Activated naive CD8-positive, alpha-beta T cell treated with anti-CD3 and anti-CD28 coated beads, Interleukin-2, amount 10 ng/mL, durations not matched to agents 7 days and 5 days (primary cell): ENCODE results near the gene BEND3. TPM values are rescaled to one million over a fixed set of nuclear protein-coding genes. Genes with fewer than 3 reads are reported as not detected.
"Not testable (repeated sequence)": the region's sequence is repeated elsewhere in the genome, so short reads cannot be mapped to it uniquely, and the experiment has no call there.

Experiments
- ATAC-seq: fragments of 150-1000 bp; cut with Tn5 transposase; one replicate; pipeline ENCODE4 v1.10.0; 2021; ENCODE audit warnings: low read depth, moderate library complexity
- POLR2A ChIA-PET: fragments of 350-600 bp; sonication (Branson Sonifier 250); formaldehyde crosslinking; loops from one replicate; lab custom pipeline; 2021; ENCODE audit warnings: antibody characterized with exemption; lab: Charles Lee
- DNase-seq: peaks from one replicate; pipeline ENCODE4 v3.0.0; 2021
- H3K27ac Mint-ChIP-seq: one replicate; pipeline ENCODE4 v1.8.0; 2022; ENCODE audit warnings: mild to moderate bottlenecking, mixed read lengths
- H3K27me3 Mint-ChIP-seq: one replicate; pipeline ENCODE4 v1.8.0; 2022; ENCODE audit warnings: mild to moderate bottlenecking, moderate library complexity, mixed read lengths
- H3K36me3 Mint-ChIP-seq: one replicate; pipeline ENCODE4 v1.8.0; 2021; ENCODE audit warnings: mild to moderate bottlenecking, mixed read lengths
- H3K4me1 Mint-ChIP-seq: one replicate; pipeline ENCODE4 v1.8.0; 2021; ENCODE audit warnings: mixed read lengths
- H3K4me3 Mint-ChIP-seq: one replicate; pipeline ENCODE4 v1.8.0; 2022; ENCODE audit warnings: mild to moderate bottlenecking, moderate library complexity, mixed read lengths
- H3K9me3 Mint-ChIP-seq: one replicate; pipeline ENCODE4 v1.8.0; 2021; ENCODE audit warnings: mixed read lengths
- total RNA-seq, 2 experiments: library from RNA; stranded (reverse); gene quantifications; one replicate each; pipeline ENCODE4 v1.2.3, GENCODE V29; 2021

The BEND3 gene
- total RNA-seq, 2 experiments from 2014 or later, result 2.2 to 2.4 TPM

- Mint-ChIP-seq H3K4me1 (peaks cover 8% of the 10 kb centered on the region), H3K9me3 (no peaks in the 10 kb centered on the region), H3K4me3 (no peak overlapping the region), H3K36me3 (no peaks in the 10 kb centered on the region), H3K27ac (no peak overlapping the region), H3K27me3 (peaks cover 5% of the 10 kb centered on the region)
- POLR2A ChIA-PET, result no interaction called here
- no peak for DNase-seq
- ATAC-seq, result no peak
These were observed 14.1 kb upstream of the BEND3 start for GRCh38 chr6:107129370-107129925.

DNA sequence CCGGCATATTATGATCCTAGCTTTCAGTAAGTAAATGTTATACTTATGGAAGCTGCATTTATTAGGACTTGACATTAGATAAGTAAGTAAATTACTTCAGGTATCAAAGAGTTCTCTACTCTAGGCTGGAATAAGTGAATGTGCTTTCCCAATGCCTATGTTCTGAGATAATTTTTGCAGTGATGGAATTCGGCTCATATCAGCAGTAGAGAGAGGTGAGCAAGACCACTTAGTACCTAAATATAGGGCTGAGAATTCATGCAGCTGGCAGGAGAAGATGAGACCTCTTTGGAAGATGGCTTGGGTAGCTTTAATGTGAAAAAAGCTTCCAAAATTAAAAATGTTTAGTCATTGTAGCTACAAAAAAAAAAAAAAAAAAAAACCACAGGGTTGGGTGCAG lies 13.3 kb upstream of the BEND3 start:
- H3K4me3 Mint-ChIP-seq, result no peak overlapping the region

GRCh38 chr6:107128175-107128574 lies 12.9 kb upstream of the BEND3 start:
- Mint-ChIP-seq H3K27ac (no peak overlapping the region), H3K27me3 (peaks cover 5% of the 10 kb centered on the region), H3K9me3 (no peaks in the 10 kb centered on the region), H3K4me1 (peaks cover 8% of the 10 kb centered on the region), H3K4me3 (no peak overlapping the region), H3K36me3 (no peaks in the 10 kb centered on the region)
- no peak for ATAC-seq
- no peak for DNase-seq
- POLR2A ChIA-PET, result no interaction called here

More for the DNA sequence above, 13.3 kb upstream of the BEND3 start:
- Mint-ChIP-seq H3K36me3 (no peaks in the 10 kb centered on the region), H3K4me1 (peaks cover 8% of the 10 kb centered on the region), H3K27ac (no peak overlapping the region), H3K27me3 (peaks cover 5% of the 10 kb centered on the region), H3K9me3 (no peaks in the 10 kb centered on the region)
- ATAC-seq (no peak), DNase-seq (no peak)
- POLR2A ChIA-PET, result no interaction called here

GRCh38 chr6:107125771-107126170 lies 10.5 kb upstream of the BEND3 start:
- no peak for ATAC-seq
- Mint-ChIP-seq H3K27ac (no peak overlapping the region), H3K27me3 (peaks cover 5% of the 10 kb centered on the region), H3K36me3 (no peaks in the 10 kb centered on the region), H3K9me3 (no peaks in the 10 kb centered on the region), H3K4me3 (no peak overlapping the region), H3K4me1 (peaks cover 9% of the 10 kb centered on the region)
- POLR2A ChIA-PET, result interaction anchor here (1.8 kb wide), 1 partner anchor 10 kb away, joined by 6 read pairs; the partner anchor contains the start of gene BEND3
- no peak for DNase-seq

DNA sequence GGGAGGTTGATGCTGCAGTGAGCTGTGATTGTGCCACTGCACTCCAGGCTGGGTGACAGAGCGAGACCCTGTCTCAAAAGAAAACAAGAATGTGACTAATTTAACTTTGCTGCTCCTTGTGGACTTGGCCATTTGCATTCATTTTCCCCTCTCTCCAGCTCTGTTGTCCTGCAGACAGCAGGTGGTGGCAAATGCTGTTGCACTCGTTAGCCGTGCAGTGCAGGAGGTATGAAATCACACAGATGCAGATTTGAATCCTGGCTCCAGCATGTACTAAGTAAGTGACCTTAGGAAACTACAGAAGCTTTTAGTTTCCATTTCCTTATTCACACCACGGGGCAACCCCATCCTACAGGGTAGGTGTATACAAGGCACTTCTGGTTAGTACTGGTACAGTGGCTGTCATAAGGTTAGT lies 9.6 kb upstream of the BEND3 start:
- H3K4me1 Mint-ChIP-seq, result peaks cover 9% of the 10 kb centered on the region
- no peak overlapping the region for H3K4me3 Mint-ChIP-seq
- peak overlapping the region; percentile 46 for H3K27ac Mint-ChIP-seq
- DNase-seq (no peak), ATAC-seq (peak; percentile 73)
- H3K27me3 Mint-ChIP-seq, result peaks cover 5% of the 10 kb centered on the region
- POLR2A ChIA-PET, result interaction anchor here (1.8 kb wide), 1 partner anchor 9 kb away, joined by 6 read pairs; the partner anchor contains the start of gene BEND3
- no peaks in the 10 kb centered on the region for H3K36me3 Mint-ChIP-seq
- no peaks in the 10 kb centered on the region for H3K9me3 Mint-ChIP-seq

DNA sequence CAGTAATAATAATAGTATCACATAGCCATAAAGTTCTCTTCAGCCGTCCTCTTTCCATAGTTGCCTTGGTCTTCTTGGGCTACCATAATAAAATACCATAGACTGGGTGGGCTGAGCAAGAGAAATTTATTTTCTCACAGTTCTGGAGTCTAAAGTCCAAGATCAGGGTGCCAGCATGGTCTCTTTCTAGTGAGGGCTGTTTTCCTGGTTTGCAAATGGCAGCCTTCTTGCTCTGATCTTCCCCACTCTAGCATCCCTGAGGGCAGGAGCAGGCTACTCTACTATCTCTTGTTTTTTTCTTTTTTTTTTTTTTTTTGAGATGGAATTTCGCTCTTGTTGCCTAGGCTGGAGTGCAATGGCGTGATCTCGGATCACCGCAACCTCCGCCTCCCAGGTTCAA lies 8.2 kb upstream of the BEND3 start:
- Mint-ChIP-seq H3K27ac (no peak overlapping the region), H3K4me1 (peaks cover 9% of the 10 kb centered on the region), H3K36me3 (no peaks in the 10 kb centered on the region), H3K9me3 (no peaks in the 10 kb centered on the region), H3K27me3 (peaks cover 6% of the 10 kb centered on the region), H3K4me3 (no peak overlapping the region)
- DNase-seq, result no peak
- POLR2A ChIA-PET, result no interaction called here
- ATAC-seq, result no peak

DNA sequence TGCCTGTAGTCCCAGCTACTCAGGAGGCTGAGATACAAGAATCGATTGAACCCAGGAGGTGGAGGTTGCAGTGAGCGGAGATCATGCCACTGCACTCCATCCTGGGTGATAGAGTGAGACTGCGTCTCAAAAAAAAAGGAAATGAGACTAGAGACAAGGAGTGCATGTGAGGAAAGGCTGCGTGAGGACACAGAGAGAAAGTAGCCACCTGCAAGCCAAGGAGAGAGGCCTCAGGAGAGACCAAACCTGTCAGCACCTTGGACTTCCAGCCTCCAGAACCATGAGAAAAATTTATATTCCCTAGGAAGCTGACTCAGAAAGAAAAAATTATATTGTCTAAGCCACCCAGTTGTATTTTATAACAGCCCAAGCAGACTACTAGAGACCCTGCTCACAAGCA lies 7.4 kb upstream of the BEND3 start:
- H3K4me1 Mint-ChIP-seq, result peaks cover 9% of the 10 kb centered on the region
- no peaks in the 10 kb centered on the region for H3K9me3 Mint-ChIP-seq
- POLR2A ChIA-PET, result no interaction called here

DNA sequence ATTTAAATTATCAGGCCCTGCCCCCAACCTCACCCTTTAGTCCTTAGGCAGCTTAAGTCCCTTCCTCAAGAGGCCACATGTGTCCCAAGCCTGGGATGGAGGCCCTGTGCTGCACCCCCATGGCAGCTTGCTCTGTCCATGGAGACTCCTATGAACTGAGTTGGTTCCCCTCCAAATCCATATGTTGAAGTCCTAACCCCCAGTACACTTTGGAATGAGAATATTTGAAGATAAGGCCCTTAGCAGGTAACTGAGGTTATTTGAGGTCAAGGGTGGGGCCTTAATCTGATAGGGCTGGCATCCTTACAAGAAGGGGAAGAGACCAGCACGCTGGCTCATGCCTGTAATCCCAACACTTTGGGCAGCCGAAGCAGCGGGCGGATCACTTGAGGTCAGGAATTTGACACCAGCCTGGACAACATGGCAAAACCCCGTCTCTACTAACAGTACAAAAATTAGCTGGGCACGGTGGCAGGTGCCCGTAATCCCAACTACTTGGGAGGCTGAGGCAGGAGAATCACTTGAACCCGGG lies 6.7 kb upstream of the BEND3 start:
- no peak overlapping the region for H3K27ac Mint-ChIP-seq
- H3K4me1 Mint-ChIP-seq, result peaks cover 9% of the 10 kb centered on the region
- DNase-seq, result no peak
- no peaks in the 10 kb centered on the region for H3K36me3 Mint-ChIP-seq
- no peak overlapping the region for H3K4me3 Mint-ChIP-seq
- H3K27me3 Mint-ChIP-seq, result peaks cover 12% of the 10 kb centered on the region
- ATAC-seq, result no peak
- POLR2A ChIA-PET, result no interaction called here
- H3K9me3 Mint-ChIP-seq, result no peaks in the 10 kb centered on the region

More for the DNA sequence above, 7.4 kb upstream of the BEND3 start:
- no peak overlapping the region for H3K27ac Mint-ChIP-seq
- H3K4me3 Mint-ChIP-seq, result no peak overlapping the region
- no peak for ATAC-seq
- no peaks in the 10 kb centered on the region for H3K36me3 Mint-ChIP-seq
- no peak for DNase-seq
- peaks cover 7% of the 10 kb centered on the region for H3K27me3 Mint-ChIP-seq

DNA sequence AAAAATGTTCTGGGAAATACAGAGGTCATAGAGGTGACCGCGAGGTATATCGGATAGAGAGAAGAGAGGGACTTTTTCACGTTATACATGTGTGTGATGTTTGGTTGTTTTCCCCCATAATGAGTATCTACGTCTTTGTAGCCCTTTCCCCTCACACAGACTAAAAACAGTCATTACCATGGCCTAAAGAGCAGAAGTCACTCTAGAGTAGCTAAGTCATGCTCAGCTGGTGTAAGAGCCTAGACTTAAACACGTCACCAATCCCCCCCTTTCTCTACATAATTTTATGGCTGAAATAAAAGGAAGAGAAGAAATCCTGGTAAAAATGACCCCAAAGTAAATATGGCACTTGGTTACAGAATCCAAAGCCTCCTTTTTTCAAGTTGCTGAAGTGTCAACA lies 6.0 kb upstream of the BEND3 start:
- ATAC-seq (no peak), DNase-seq (no peak)
- Mint-ChIP-seq H3K27me3 (peaks cover 18% of the 10 kb centered on the region), H3K4me3 (no peak overlapping the region), H3K4me1 (peaks cover 14% of the 10 kb centered on the region), H3K27ac (no peak overlapping the region), H3K9me3 (no peaks in the 10 kb centered on the region), H3K36me3 (no peaks in the 10 kb centered on the region)
- POLR2A ChIA-PET, result no interaction called here

DNA sequence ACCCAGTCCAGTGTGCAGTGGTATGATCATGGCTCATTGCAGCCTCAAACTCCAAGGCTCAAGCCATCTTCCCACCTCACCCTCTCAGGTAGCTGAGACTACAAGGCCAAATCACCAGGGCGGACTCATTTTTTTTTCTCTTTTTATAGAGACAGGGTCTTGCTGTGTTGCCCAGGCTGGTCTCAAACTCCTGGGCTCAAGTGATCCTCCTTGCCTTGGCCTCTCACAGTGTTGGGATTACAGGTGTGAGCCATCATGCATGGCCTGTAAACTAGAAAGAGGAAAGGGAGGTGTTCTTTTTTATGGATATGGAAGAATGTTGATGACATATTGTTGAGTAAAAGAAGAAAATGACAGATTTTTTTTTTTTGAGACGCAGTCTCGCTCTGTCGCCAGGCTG lies 5.1 kb upstream of the BEND3 start:
- no peak for ATAC-seq

DNA sequence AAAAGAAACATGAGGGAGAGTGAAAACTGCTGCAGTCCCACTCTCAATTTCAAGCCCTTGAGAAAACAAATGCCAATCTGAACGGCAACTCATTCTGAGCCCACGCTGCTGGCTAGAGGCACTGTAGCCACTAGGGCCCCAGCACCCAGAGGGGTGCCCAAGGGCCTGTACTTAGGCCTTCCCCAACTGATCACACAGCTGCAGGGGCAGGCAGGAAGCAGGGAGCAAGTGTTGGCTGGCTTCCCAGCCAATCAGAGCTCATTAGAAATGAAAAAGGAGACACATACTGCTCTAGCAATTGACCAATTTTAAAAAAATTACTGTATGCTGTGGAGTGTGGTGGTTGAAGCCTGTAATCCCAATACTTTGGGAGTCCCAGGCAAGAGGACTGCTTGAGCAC lies 3.7 kb upstream of the BEND3 start:
- no peak overlapping the region for H3K27ac Mint-ChIP-seq
- H3K4me3 Mint-ChIP-seq, result no peak overlapping the region
- H3K4me1 Mint-ChIP-seq, result peaks cover 12% of the 10 kb centered on the region
- no peaks in the 10 kb centered on the region for H3K9me3 Mint-ChIP-seq
- DNase-seq (no peak), ATAC-seq (no peak)
- H3K27me3 Mint-ChIP-seq, result peaks cover 23% of the 10 kb centered on the region
- POLR2A ChIA-PET, result no interaction called here
- no peaks in the 10 kb centered on the region for H3K36me3 Mint-ChIP-seq

More for the DNA sequence above, 5.1 kb upstream of the BEND3 start:
- DNase-seq, result no peak
- Mint-ChIP-seq H3K9me3 (no peaks in the 10 kb centered on the region), H3K27ac (no peak overlapping the region), H3K4me3 (no peak overlapping the region), H3K36me3 (no peaks in the 10 kb centered on the region), H3K27me3 (peaks cover 23% of the 10 kb centered on the region), H3K4me1 (peaks cover 18% of the 10 kb centered on the region)
- POLR2A ChIA-PET, result no interaction called here

- Mint-ChIP-seq H3K27me3 (peaks cover 23% of the 10 kb centered on the region), H3K4me1 (peaks cover 15% of the 10 kb centered on the region)
- H3K4me3 Mint-ChIP-seq, H3K9me3 Mint-ChIP-seq, POLR2A ChIA-PET, H3K27ac Mint-ChIP-seq, H3K36me3 Mint-ChIP-seq, ATAC-seq, DNase-seq: not testable (repeated sequence)
These were observed 3.2 kb upstream of the BEND3 start for GRCh38 chr6:107118540-107118939.

- H3K4me1 Mint-ChIP-seq, result peaks cover 16% of the 10 kb centered on the region
- H3K27ac Mint-ChIP-seq, result no peak overlapping the region
These were observed 1.6 kb upstream of the BEND3 start for GRCh38 chr6:107116931-107117330.

GRCh38 chr6:107116328-107116892 lies 1.1 kb upstream of the BEND3 start:
- DNase-seq, result no peak
- H3K36me3 Mint-ChIP-seq, result no peaks in the 10 kb centered on the region
- peaks cover 16% of the 10 kb centered on the region for H3K4me1 Mint-ChIP-seq
- peak overlapping the region; percentile 80 for H3K4me3 Mint-ChIP-seq
- ATAC-seq, result no peak
- peak overlapping the region; percentile 54 for H3K27ac Mint-ChIP-seq
- POLR2A ChIA-PET, result interaction anchor here (1.1 to 1.5 kb wide), 3 partner anchors 9 to 541 kb away, joined by 3 to 8 read pairs (median 6); partner anchors contain the start of gene MTRES1
- H3K9me3 Mint-ChIP-seq, result no peaks in the 10 kb centered on the region
- peaks cover 23% of the 10 kb centered on the region for H3K27me3 Mint-ChIP-seq

More at GRCh38 chr6:107116931-107117330, 1.6 kb upstream of the BEND3 start:
- no peaks in the 10 kb centered on the region for H3K36me3 Mint-ChIP-seq
- ATAC-seq (no peak), DNase-seq (no peak)
- peaks cover 23% of the 10 kb centered on the region for H3K27me3 Mint-ChIP-seq
- POLR2A ChIA-PET, result no interaction called here
- no peaks in the 10 kb centered on the region for H3K9me3 Mint-ChIP-seq
- peak overlapping the region; percentile 80 for H3K4me3 Mint-ChIP-seq
